AG04450 (cell line): ENCODE measurements around the gene SNCB. TPM values are rescaled to one million over a fixed set of nuclear protein-coding genes. Genes with fewer than 3 reads are reported as not detected.
A peak's percentile ranks its signal among the peaks of the same experiment; 100 is the strongest.

ENCODE experiments used
- CTCF ChIA-PET: fragments of 300-600, 350-600 bp; formaldehyde crosslinking; extraction: SDS; loops from one replicate; lab custom pipeline; 2022; ENCODE audit warnings: antibody characterized with exemption, inconsistent platforms; lab: Charles Lee
- POLR2A ChIA-PET: fragments of 350-600 bp; formaldehyde crosslinking; extraction: SDS; loops from one replicate; lab custom pipeline; 2021; ENCODE audit warnings: antibody characterized with exemption, inconsistent platforms; lab: Yijun Ruan, JAX
- DNase-seq: peaks from one replicate; pipeline ENCODE4 v3.0.0-alpha.2; 2011; ENCODE audit warnings: low read depth, low spot score
- H3K27ac ChIP-seq: one replicate; pipeline ENCODE4 v1.5.1; 2012; ENCODE audit warnings: low read depth, low read length, control low read depth
- H3K27me3 ChIP-seq: one replicate; pipeline ENCODE4 v1.6.0; 2012; ENCODE audit warnings: low read length; ENCODE audit not compliant: control insufficient read depth, insufficient read depth
- H3K4me3 ChIP-seq: 2 replicates; pipeline ENCODE4 v1.5.1; 2011; ENCODE audit warnings: mild to moderate bottlenecking, low read depth, low read length, control low read depth
- H3K9me3 ChIP-seq: 2 replicates; pipeline ENCODE4 v1.5.1; 2012; ENCODE audit warnings: low read length; ENCODE audit not compliant: control insufficient read depth, insufficient read depth
- polyA plus RNA-seq: library from polyadenylated mRNA; depleted of rRNA; stranded (reverse); fragments of >200 nt; gene quantifications from 2 replicates; pipeline ENCODE4 v1.2.3, GENCODE V29; 2011
- TF ChIP-seq, protein P1 (sequence below): IDR thresholded peaks from 2 replicates; pipeline ENCODE4 v1.5.1; 2011; ENCODE audit warnings: low read depth, low read length, control low read depth, inconsistent platforms

The SNCB gene
- polyA plus RNA-seq, 1 experiment: 0.17 TPM

DNA sequence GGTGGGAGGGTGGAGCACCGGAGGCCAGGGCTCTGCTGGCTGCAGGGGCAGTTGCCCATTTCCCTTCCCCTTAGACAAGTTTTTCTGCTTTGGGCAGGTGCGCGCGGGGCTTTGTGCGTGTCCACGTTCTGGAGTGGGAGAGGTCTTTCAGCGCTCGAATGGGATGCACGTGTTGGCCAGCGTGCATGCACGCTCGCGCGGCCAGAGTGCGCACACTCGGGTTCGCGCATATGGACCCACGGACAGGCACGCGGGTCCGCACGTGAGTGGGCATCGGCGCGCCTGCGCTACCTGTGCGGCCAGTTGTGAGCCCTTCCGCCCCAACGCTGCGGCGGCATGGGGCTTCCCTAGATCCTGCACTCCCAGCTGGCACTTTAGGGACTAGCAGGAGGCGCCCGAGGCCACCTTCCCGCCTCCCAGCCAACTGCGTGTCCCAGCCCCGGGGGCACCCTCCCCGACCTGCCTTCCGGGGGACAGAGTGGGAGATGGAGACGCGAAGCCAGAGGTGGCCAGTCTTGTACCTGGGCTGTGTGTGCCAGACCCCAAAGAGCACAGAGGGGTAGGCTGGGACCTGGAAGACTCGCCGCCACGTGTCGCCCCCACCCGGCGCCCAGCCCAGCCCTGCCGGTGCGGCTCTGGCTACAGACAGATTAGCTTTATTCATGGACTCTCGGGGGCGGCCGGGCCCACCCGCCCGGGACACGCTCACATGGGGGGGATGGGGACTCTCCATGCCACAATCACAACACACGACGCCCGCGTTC, 10.6 kb downstream of the SNCB start:
- Histone ChIP-seq H3K27ac (no peak overlapping the region), H3K27me3 (peaks cover 36% of the 10 kb centered on the region), H3K4me3 (no peak overlapping the region; the same call in 1 of the 2 replicates), H3K9me3 (peaks cover 10% of the 10 kb centered on the region; the same call in 1 of the 2 replicates)
- POLR2A ChIA-PET: interaction anchor here (0.6 kb wide), 1 partner anchor 77 kb away, joined by 7 read pairs; no protein-coding TSS in a partner anchor
- CTCF ChIA-PET: interaction anchor here (0.7 to 3.1 kb wide), 3 partner anchors 46 to 58 kb away, joined by 3 to 20 read pairs (median 3); no protein-coding TSS in a partner anchor
- DNase-seq: no peak
- TF ChIP-seq, protein P1, sequence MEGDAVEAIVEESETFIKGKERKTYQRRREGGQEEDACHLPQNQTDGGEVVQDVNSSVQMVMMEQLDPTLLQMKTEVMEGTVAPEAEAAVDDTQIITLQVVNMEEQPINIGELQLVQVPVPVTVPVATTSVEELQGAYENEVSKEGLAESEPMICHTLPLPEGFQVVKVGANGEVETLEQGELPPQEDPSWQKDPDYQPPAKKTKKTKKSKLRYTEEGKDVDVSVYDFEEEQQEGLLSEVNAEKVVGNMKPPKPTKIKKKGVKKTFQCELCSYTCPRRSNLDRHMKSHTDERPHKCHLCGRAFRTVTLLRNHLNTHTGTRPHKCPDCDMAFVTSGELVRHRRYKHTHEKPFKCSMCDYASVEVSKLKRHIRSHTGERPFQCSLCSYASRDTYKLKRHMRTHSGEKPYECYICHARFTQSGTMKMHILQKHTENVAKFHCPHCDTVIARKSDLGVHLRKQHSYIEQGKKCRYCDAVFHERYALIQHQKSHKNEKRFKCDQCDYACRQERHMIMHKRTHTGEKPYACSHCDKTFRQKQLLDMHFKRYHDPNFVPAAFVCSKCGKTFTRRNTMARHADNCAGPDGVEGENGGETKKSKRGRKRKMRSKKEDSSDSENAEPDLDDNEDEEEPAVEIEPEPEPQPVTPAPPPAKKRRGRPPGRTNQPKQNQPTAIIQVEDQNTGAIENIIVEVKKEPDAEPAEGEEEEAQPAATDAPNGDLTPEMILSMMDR: no peak

DNA sequence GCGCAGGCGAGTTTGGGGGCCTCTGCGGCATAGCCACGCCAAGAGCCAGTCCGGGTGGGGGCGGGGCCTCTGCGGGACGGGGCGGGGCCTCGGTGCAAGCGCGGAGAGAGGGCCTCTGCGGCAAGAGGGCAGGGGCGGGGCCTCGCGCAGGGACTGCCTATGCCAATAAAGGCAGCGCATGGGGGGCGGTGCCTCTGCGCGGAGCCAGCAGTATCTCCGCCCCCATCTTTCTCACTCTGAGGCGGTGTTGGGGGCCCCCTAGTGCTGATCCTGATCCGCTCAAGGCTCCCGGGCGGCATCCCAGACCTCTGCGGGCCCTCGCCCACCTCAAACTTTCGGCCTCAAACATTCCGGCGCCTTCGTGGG, 11.1 kb downstream of the SNCB start:
- peaks cover 34% of the 10 kb centered on the region for H3K27me3 ChIP-seq
- ChIA-PET CTCF (interaction anchor here (0.7 to 1.0 kb wide), 4 partner anchors 11 to 808 kb away, joined by 3 to 8 read pairs (median 6); partner anchors contain the start of genes EIF4E1B and SNCB), POLR2A (no interaction called here)
- TF ChIP-seq, protein P1: peak; percentile 59
- no peak overlapping the region for H3K27ac ChIP-seq
- peak; percentile 70 for DNase-seq
- H3K9me3 ChIP-seq: peaks cover 10% of the 10 kb centered on the region; the same call in 1 of the 2 replicates
- H3K4me3 ChIP-seq: peak overlapping the region; percentile 41

DNA sequence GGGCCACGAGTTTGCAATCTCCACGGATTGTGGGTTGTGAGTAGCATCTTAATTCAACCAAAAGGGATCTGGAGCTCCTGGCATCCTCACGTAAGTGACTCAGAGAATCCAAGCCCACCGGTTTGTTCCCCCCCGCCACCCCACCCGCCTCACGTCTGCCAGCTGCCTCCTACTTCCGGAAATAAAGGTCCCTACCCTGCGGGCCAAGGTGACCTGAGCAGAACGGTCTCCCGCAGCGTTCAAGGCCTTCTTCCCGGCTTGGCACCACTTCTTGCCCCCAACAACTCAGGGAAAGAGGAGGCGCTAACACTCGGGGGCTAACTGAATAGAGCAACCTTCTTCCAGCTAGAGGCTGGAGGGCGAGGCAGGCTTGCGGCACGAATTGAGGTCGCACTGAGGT, 11.6 kb downstream of the SNCB start:
- ChIA-PET POLR2A (no interaction called here), CTCF (interaction anchor here (0.7 to 1.0 kb wide), 4 partner anchors 12 to 809 kb away, joined by 3 to 8 read pairs (median 6); partner anchors contain the start of genes EIF4E1B and SNCB)
- TF ChIP-seq, protein P1: no peak

DNA sequence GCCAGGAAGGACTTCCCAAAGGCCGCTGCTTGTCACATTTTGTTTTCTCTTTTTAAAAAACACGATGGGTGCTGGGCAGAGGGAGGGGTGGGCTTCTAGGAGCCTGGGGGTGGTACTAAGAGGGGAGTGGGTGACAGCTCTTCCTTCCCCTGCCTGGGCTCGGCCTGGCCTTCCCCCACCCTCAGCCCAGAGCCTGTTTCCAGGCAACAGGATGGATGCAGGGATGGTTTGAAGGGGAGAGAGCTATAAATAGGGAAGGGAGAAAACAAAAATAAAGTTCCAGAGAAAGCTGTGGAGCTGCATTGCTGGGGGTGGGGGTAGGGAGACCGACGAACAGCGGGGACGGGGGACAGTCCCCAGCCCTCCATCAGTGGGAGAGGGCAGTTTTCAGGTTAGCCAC, 13.8 kb downstream of the SNCB start:
- ChIA-PET CTCF (interaction anchor here (0.6 to 1.7 kb wide), 4 partner anchors 43 to 139 kb away, joined by 3 to 6 read pairs (median 4); no protein-coding TSS in a partner anchor), POLR2A (interaction anchor here (0.7 to 1.5 kb wide), 2 partner anchors 31 to 46 kb away, joined by 3 to 4 read pairs; partner anchors contain the start of gene TSPAN17)
- H3K27ac ChIP-seq: no peak overlapping the region
- TF ChIP-seq, protein P1: no peak
- peaks cover 20% of the 10 kb centered on the region for H3K27me3 ChIP-seq
- no peak overlapping the region for H3K4me3 ChIP-seq
- no peak for DNase-seq
- H3K9me3 ChIP-seq: peaks cover 10% of the 10 kb centered on the region; the same call in 1 of the 2 replicates

More for the DNA sequence above, 11.6 kb downstream of the SNCB start:
- no peak overlapping the region for H3K27ac ChIP-seq
- H3K9me3 ChIP-seq: peaks cover 10% of the 10 kb centered on the region; the same call in 1 of the 2 replicates
- peaks cover 30% of the 10 kb centered on the region for H3K27me3 ChIP-seq
- peak overlapping the region; percentile 41 for H3K4me3 ChIP-seq
- DNase-seq: no peak
